GM10248 (cell line): ENCODE measurements around the gene HSPA12B.

ENCODE experiments used
- CTCF ChIA-PET: fragments of 300-600 bp; sonication (Branson Sonifier 250); formaldehyde crosslinking; extraction: SDS; loops from one replicate; lab custom pipeline; 2021; ENCODE audit warnings: antibody characterized with exemption; lab: Yijun Ruan, JAX
- POLR2A ChIA-PET: fragments of 350-650 bp; sonication (Branson Sonifier 250); formaldehyde crosslinking; extraction: SDS; loops from one replicate; lab custom pipeline; 2020; ENCODE audit warnings: antibody characterized with exemption; lab: Yijun Ruan, JAX
- DNase-seq: peaks from one replicate; pipeline ENCODE4 v3.0.0; 2012; ENCODE audit errors: extremely low spot score
- CTCF ChIP-seq: IDR thresholded peaks from 2 replicates; pipeline ENCODE4 v1.5.1; 2012; ENCODE audit warnings: mild to moderate bottlenecking, low read depth; ENCODE audit errors: extremely low read depth, missing control alignments, control extremely low read depth

HSPA12B gene

GRCh38 chr20:3778976-3779375, 46.5 kb downstream of the HSPA12B start:
- no peak for TF ChIP-seq CTCF
- no peak for DNase-seq
- ChIA-PET POLR2A (interaction anchor here (1.1 kb wide), 1 partner anchor 123 kb away, joined by 4 read pairs; no protein-coding TSS in a partner anchor), CTCF (interaction anchor here (1.1 to 3.4 kb wide), 5 partner anchors 11 to 1257 kb away, joined by 3 to 30 read pairs (median 4); partner anchors contain the start of genes ADISSP and AP5S1)

GRCh38 chr20:3781153-3781910, 48.8 kb downstream of the HSPA12B start, which contains the start of gene SPEF1:
TSS of gene SPEF1 (minus strand) at chr20:3781448. CDS start at chr20:3781287, 161 bp downstream.
- no peak for TF ChIP-seq CTCF
- peak; percentile 82 for DNase-seq
- ChIA-PET POLR2A (interaction anchor here (1.5 kb wide), 1 partner anchor 14 kb away, joined by 6 read pairs; the partner anchor contains the start of gene ADISSP), CTCF (interaction anchor here (1.1 to 1.9 kb wide), 6 partner anchors 9 to 37 kb away, joined by 3 to 9 read pairs (median 4); partner anchors contain the start of gene ADISSP)

- ChIA-PET POLR2A (no interaction called here), CTCF (interaction anchor here (1.9 kb wide), 1 partner anchor 14 kb away, joined by 9 read pairs; no protein-coding TSS in a partner anchor)
These were observed 50.1 kb downstream of the HSPA12B start for GRCh38 chr20:3782597-3782996.

GRCh38 chr20:3783068-3783489, 50.6 kb downstream of the HSPA12B start:
- DNase-seq: no peak
- CTCF ChIA-PET: no interaction called here
- POLR2A ChIA-PET: no interaction called here
- no peak for TF ChIP-seq CTCF

More at GRCh38 chr20:3782597-3782996, 50.1 kb downstream of the HSPA12B start:
- no peak for TF ChIP-seq CTCF
- no peak for DNase-seq

GRCh38 chr20:3783511-3784195, 51.2 kb downstream of the HSPA12B start:
- ChIA-PET CTCF (interaction anchor here (0.9 to 1.4 kb wide), 2 partner anchors 73 to 302 kb away, joined by 3 to 4 read pairs; no protein-coding TSS in a partner anchor), POLR2A (no interaction called here)
- DNase-seq: no peak
- no peak for TF ChIP-seq CTCF

- TF ChIP-seq CTCF: no peak
- CTCF ChIA-PET: interaction anchor here (0.9 to 1.4 kb wide), 2 partner anchors 74 to 301 kb away, joined by 3 to 4 read pairs; no protein-coding TSS in a partner anchor
- POLR2A ChIA-PET: no interaction called here
- DNase-seq: no peak
These were observed 51.9 kb downstream of the HSPA12B start for GRCh38 chr20:3784216-3784853.
